KMS-11 (cell line): ENCODE results near the gene AP2B1.

Source experiments
- H2AFZ ChIP-seq: fragments of 200-600 bp; sonication (generic); 2 replicates; pipeline ENCODE4 v1.6.1; 2016; ENCODE audit warnings: antibody characterized with exemption, mixed run types, low read depth
- H3K27ac ChIP-seq: fragments of 200-600 bp; sonication (generic); 2 replicates; pipeline ENCODE4 v1.6.1; 2016; ENCODE audit warnings: mild to moderate bottlenecking, mixed run types
- H3K27me3 ChIP-seq: fragments of 200-600 bp; sonication (generic); 2 replicates; pipeline ENCODE4 v1.6.1; 2017; ENCODE audit warnings: mild to moderate bottlenecking, low read depth, mixed run types, moderate library complexity; ENCODE audit not compliant: insufficient read depth
- H3K36me3 ChIP-seq: fragments of 200-600 bp; sonication (generic); 2 replicates; pipeline ENCODE4 v1.6.1; 2017; ENCODE audit warnings: mild to moderate bottlenecking, mixed run types; ENCODE audit not compliant: insufficient read depth
- H3K4me1 ChIP-seq: fragments of 200-600 bp; sonication (generic); 2 replicates; pipeline ENCODE4 v1.6.1; 2016; ENCODE audit warnings: mild to moderate bottlenecking, low read depth, mixed run types; ENCODE audit not compliant: poor library complexity, severe bottlenecking
- H3K4me2 ChIP-seq: fragments of 200-600 bp; sonication (generic); 2 replicates; pipeline ENCODE4 v1.7.0; 2016; ENCODE audit warnings: mild to moderate bottlenecking, mixed run types
- H3K4me3 ChIP-seq: fragments of 200-600 bp; sonication (generic); IDR thresholded peaks from 2 replicates; pipeline ENCODE4 v1.6.1; 2017; ENCODE audit warnings: low read depth, low read length, mixed read lengths; ENCODE audit not compliant: insufficient read depth
- H3K79me2 ChIP-seq: fragments of 200-600 bp; sonication (generic); 2 replicates; pipeline ENCODE4 v1.6.1; 2016; ENCODE audit warnings: low read depth, mixed run types; ENCODE audit not compliant: insufficient read depth
- H3K9ac ChIP-seq: fragments of 200-600 bp; sonication (generic); 2 replicates; pipeline ENCODE4 v1.6.1; 2016; ENCODE audit warnings: mild to moderate bottlenecking, mixed run types
- H4K20me1 ChIP-seq: fragments of 200-600 bp; sonication (generic); 2 replicates; pipeline ENCODE4 v1.6.1; 2016; ENCODE audit warnings: mild to moderate bottlenecking, mixed run types; ENCODE audit not compliant: insufficient read depth
- TF ChIP-seq, protein P1 (sequence below): fragments of 200-600 bp; sonication (generic); conservative IDR thresholded peaks from 2 replicates; pipeline ENCODE4 v1.6.1; 2017; ENCODE audit warnings: low read depth, mild to moderate bottlenecking, antibody characterized with exemption, low read length, moderate library complexity, mixed read lengths

AP2B1 gene

DNA sequence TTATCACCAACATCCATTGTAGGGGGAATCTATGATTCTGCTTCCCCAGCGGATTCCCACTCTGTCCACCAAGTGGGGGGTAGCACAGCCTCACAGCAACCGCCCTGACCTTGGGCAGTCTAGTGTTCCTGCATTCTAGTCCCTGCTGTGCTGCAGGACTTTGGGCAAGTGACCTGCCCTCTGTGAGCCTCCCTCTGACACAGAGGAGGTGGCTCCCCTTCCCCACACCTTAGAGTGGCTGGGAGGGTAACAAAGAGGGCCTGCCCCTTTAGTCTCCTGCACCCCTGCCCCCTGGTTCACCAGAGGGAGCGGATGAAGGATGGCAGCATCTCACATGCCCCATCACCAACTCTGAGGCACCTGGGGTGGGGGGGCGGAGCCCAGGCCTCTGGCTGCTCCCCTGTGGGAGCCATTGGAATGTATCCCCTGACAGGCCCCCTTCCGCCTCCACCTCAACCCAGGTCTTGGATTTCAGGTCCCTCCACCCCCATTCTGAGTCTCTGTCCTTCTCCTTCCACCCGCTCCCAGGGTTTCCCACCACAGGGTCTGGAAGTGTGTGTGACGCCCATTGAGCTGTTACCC is 155.9 kb downstream of the AP2B1 start:
- Histone ChIP-seq H3K36me3 (no peaks in the 10 kb centered on the region), H3K4me2 (no peak overlapping the region)

DNA sequence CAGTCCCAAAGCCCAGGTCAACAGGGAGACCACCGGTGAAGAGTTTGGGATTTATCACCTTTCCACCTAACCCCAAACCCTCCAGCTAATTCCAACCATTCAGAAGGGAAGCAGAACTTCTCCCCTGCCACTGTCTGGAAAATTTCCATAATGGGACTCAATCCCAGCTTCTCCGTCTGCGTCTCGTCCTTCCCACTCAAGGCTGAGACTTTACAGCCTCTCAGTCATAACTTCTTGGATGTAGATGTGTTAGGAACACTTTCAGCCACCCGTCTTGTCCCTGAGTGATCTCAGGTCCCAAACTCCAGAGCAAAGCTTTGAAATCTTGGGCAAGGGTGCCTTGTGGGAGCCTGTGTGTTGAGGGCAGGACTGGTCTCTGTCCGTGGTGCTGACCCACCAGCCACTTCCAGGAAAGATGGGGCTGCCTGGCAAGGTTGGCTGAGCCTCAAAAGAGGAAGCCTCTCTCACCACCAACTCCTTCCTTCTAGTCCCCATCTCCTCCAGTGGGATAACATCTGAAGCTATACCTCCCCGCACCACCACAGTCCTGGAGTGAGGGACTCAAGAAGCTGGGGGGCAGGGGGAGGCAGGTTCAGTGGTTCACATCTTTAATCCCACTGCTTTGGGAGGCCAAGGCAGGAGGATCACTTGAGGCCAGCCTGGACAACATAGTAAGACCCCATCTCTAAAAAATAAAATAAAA is 156.7 kb downstream of the AP2B1 start:
- H3K4me2 ChIP-seq: no peak overlapping the region
- H3K36me3 ChIP-seq: no peaks in the 10 kb centered on the region
- H4K20me1 ChIP-seq: no peaks in the 10 kb centered on the region
- no peak overlapping the region for H3K27ac ChIP-seq
- H3K4me3 ChIP-seq: no peak overlapping the region
- no peaks in the 10 kb centered on the region for H3K79me2 ChIP-seq
- TF ChIP-seq, protein P1, sequence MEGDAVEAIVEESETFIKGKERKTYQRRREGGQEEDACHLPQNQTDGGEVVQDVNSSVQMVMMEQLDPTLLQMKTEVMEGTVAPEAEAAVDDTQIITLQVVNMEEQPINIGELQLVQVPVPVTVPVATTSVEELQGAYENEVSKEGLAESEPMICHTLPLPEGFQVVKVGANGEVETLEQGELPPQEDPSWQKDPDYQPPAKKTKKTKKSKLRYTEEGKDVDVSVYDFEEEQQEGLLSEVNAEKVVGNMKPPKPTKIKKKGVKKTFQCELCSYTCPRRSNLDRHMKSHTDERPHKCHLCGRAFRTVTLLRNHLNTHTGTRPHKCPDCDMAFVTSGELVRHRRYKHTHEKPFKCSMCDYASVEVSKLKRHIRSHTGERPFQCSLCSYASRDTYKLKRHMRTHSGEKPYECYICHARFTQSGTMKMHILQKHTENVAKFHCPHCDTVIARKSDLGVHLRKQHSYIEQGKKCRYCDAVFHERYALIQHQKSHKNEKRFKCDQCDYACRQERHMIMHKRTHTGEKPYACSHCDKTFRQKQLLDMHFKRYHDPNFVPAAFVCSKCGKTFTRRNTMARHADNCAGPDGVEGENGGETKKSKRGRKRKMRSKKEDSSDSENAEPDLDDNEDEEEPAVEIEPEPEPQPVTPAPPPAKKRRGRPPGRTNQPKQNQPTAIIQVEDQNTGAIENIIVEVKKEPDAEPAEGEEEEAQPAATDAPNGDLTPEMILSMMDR: no peak
- peaks cover 23% of the 10 kb centered on the region for H3K27me3 ChIP-seq
- no peak overlapping the region for H3K9ac ChIP-seq
- H3K4me1 ChIP-seq: no peaks in the 10 kb centered on the region
- no peak overlapping the region for H2AFZ ChIP-seq

More for the DNA sequence above, 155.9 kb downstream of the AP2B1 start:
- no peaks in the 10 kb centered on the region for H3K79me2 ChIP-seq
- no peak overlapping the region for H3K27ac ChIP-seq
- H4K20me1 ChIP-seq: no peaks in the 10 kb centered on the region
- H3K4me3 ChIP-seq: no peak overlapping the region
- no peaks in the 10 kb centered on the region for H3K4me1 ChIP-seq
- H2AFZ ChIP-seq: no peak overlapping the region
- peaks cover 23% of the 10 kb centered on the region for H3K27me3 ChIP-seq
- no peak overlapping the region for H3K9ac ChIP-seq
- TF ChIP-seq, protein P1: no peak

DNA sequence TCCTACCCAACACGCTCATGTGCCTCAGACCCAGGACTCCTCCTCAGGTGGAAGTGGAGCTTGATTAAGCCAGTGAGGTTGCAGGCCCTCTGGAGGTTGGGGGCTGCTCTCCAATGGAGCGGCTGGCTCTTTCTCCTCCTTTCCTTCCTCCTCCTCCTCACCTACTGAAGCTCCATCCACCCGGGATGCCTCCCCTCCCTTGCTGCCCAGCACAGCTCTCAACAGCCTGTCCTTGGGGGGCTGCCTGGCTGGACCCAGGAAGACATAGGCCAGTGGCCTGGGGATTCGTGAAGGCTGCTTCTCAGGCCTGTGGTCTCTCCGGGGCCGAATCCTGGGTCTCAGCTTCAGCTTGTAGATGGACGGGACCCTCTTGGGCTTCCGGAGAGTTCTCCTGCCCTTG is 157.7 kb downstream of the AP2B1 start:
- Histone ChIP-seq H3K27me3 (peaks cover 23% of the 10 kb centered on the region), H2AFZ (no peak overlapping the region), H3K4me3 (no peak overlapping the region), H4K20me1 (no peaks in the 10 kb centered on the region), H3K79me2 (no peaks in the 10 kb centered on the region), H3K4me2 (no peak overlapping the region), H3K36me3 (no peaks in the 10 kb centered on the region), H3K9ac (no peak overlapping the region), H3K4me1 (no peaks in the 10 kb centered on the region), H3K27ac (no peak overlapping the region)
- TF ChIP-seq, protein P1: no peak

- H3K27ac ChIP-seq: no peak overlapping the region
- H3K4me3 ChIP-seq: no peak overlapping the region
- TF ChIP-seq, protein P1: no peak
- no peaks in the 10 kb centered on the region for H3K4me1 ChIP-seq
- no peaks in the 10 kb centered on the region for H3K36me3 ChIP-seq
- no peaks in the 10 kb centered on the region for H3K79me2 ChIP-seq
- no peak overlapping the region for H3K4me2 ChIP-seq
- no peak overlapping the region for H3K9ac ChIP-seq
- no peaks in the 10 kb centered on the region for H4K20me1 ChIP-seq
- no peak overlapping the region for H2AFZ ChIP-seq
- H3K27me3 ChIP-seq: peaks cover 23% of the 10 kb centered on the region
These were observed 158.1 kb downstream of the AP2B1 start for GRCh38 chr17:35745246-35745645.
